ENCODE results near the gene CDKL1.
"Not testable (repeated sequence)": the region's sequence is repeated elsewhere in the genome, so short reads cannot be mapped to it uniquely, and the experiment has no call there.

The CDKL1 gene

DNA sequence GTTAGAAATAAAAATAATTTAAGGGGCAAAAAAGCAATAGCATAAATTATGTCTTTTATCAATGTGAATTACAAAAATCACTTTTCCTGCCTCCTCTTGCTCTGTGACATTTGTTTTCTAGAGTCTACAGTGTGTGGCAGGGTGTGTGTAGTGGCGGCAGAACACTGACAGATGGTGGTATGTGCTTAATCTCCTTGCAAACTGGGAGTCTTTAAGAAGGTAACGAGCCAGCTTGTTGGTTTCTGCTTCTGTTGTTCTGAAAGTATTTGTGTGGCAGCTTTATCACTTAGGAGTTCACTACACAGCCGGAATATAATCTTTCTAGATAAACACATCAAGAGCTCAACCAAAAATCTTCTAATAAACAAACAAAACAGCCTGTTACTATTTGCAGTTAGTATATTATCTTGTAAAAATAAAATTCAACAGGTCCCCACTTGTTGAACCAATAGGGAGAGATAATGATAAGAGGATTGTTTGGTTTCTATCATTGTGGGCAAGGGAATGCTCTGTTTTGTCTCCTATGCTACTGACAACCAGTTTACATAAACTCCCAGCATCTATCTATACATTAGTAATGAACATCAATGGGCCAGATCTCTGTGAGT, 13.0 kb downstream of the CDKL1 start:
- DNase-seq: no peak

DNA sequence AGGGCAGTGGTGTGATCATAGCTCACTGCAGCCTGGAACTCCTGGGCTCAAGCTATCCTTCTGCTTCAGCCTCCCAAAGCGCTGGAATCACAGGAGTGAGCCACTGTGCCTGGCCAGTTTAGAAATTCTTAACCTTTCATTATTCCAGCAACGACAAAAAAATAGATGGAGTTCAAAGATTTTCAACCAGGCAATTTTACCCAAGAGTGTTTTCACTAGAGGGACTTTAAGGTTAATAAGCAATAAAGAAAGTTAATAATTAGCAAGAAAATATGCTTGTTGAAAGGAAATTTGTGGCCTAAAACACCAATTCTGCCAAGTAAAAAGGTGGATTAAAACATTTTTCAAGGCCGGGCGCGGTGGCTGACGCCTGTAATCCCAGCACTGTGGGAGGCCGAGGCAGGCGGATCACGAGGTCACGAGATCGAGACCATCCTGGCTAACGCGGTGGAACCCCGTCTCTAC, 14.8 kb downstream of the CDKL1 start:
- DNase-seq: no peak

DNA sequence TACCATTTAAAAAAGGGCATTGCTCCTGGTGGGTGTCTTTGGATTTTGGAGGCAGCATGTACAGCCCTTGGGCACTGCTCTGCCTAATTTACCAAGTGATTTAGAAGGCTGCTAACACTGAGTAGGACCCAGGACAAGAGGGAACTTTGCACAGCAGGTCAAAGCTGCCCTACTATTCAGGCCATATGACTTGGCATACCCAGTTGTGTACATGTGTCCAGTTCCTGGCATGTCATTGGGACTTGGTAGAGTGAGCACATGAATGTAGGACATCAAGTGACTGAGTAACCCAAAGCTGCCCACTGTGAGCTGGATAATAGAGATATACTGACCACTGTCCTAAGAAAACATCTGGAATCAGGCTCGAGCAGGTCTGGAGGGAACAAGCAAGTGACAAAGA, 15.7 kb downstream of the CDKL1 start:
- DNase-seq: no peak

DNA sequence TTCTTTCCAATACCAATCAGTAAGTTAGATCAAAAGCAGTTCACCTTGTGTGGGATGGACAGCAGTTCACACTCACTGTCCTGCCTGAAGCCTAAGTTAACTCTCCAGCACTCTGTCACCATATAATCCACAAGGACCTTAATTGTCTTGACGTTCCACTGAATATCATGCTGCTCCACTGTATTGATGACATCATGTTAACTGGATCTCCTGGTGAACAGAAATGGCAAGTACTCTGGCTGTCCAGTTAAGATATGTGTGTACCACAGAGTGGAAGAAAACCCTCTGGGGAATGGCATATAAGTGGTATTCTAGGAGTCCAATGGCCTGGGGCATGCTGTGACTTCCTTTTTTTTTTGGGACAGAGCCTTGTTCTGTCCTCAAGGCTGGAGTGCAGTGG, 16.2 kb downstream of the CDKL1 start:
- DNase-seq: no peak

DNA sequence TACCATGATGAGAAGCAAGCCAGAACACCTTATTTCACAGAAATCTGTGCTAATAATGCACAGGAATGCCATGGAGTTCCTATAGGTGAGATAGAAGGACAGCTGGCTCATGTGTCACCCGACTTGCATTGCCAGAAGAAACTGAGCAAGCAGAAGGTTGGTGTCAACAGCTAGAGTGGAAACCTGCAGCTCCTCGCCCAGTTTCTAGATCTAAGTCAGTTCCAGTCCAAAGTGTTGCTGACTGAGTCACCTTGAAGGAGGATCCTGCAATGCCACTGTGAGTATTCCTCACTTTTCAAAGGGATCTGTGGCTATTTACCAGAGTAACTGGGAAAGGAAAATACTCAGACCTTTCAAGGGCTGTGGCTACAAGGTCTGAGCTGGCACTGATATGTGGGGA, 17.1 kb downstream of the CDKL1 start:
- no peak for DNase-seq

DNA sequence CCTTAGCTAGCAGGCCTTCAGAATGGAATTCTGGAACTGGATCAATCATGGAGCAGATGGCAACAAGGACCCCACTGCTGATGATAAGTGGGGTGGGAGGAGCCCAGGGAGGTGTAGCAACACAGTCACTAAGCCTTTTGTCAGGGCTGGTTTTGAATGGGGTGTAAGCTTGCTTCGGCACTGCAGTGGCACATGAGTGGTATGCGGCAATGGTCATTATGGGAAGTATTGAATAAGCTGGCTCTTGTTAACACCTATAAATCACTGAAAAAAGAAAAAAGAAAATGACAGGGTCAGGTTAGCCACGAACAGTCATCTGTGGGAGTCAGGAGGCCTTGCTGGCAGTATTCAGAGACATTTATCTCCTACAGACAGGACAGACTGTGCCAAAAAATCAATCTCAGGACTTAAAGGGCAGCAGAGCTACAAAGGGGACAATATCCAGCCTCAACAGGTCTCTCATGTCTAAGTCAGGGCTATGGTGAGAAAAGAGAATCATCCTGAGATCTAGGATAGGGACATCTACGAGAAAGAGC, 19.1 kb downstream of the CDKL1 start:
- no peak for DNase-seq

DNA sequence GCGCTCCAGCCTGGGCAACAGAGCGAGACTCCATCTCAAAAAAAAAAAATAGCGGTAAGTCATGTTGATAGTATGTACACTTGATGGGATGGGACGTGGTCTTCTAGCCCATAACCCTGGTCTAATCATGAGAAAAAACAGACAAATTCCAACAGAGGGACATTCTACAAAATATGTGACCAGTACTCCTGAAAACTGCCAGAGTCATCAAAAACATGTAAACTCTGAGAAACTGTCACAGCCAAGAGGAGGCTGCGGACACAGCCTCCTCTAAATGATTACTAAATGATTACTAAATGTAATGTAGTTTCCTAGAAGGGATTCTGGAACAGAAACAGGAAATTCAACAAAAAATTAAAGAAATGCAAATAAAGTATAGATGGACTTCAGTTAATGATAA, 20.9 kb downstream of the CDKL1 start:
- no peak for DNase-seq

DNA sequence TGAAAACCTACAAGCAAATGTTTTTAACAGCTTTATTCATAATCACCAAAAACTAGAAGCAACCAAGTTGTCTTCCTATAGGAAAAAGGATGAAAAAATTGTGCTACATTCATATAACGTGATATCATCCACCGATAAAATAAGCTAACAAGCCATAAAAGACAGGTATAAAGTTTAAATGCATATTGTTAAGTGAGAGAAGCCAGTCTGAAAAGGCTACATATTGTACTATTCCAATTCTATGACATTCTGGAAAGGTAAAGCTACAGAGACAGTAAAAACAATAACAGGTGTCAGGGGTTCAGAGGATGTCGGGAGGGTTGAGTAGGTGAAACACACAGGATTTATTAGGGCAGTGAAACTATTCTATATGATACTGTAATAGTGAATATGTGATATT, 22.7 kb downstream of the CDKL1 start:
- DNase-seq: no peak

DNA sequence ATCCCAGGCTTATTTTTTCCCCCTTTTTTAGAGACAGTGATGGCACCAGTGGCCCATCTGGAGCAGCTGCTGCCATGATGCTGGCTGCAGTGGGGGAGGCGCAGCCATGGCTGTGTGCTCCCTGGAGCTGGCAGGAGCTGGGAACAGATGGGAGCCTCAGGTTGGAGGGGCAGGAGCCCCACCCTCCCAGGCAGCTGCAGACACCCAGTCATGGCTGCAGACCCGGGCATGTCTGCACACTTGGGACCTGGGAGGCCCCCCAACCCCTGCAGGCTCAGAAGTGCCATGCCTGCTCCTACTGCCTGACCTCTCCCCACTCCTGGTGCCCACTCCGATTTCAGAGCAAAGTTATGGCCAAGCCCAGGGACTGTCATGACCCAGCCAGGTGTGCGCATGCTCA, 25.1 kb downstream of the CDKL1 start:
- DNase-seq: no peak

DNA sequence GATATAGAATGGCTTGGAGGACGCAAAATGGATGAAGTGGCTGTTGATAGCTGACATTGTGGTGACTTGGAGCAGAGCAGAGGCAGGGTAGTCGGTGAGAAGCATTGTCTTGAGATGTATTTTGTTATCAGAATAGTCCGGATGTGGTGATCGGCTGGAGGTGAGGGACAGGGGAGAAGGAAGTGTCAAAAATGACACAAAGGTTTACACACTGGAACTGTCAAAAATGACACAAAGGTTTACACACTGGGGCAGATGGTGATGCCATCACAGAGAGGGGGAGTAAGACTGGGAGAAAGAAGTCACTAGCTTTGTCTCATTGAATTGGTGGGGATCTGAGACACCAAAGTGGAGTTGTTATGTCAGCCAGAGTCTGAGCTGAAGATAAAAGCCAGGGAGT, 30.1 kb downstream of the CDKL1 start:
- no peak for DNase-seq

DNA sequence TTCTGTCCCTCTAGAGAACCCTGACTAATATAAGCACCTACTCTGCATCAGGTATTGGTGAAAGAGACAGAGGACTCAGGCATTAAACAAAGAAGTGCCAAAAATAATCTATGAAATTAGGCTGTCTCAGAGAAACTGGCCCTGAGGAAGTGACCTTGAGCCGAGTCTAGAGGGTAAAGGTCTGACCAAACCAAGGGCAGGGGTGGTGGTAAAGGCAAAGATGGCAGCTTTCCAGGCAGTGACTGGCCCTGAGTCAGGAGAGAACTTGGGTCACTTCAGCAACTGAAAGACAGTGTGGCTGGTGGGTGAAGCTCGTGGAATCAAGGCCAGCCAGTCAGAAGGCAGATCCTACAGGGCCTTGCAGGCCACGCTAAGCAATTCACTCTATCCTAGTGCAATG, 30.6 kb downstream of the CDKL1 start:
- DNase-seq: no peak

DNA sequence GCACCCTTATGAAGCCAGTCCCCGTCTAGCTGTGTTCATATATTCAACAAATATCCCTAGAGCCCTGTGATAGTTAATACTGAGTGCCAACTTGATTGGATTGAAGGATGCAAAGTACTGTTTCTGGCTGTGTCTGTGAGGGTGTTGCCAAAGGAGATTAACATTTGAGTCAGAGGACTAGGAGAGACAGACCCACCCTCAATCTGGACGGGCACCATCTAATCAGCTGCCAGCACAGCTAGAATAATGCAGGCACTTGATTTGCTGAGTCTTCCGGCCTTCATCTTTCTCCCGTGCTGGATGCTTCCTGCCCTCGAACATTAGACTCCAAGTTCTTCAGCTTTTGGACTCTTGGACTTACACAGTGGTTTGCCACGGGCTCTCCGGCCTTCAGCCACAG, 31.1 kb downstream of the CDKL1 start:
- not testable (repeated sequence) for DNase-seq

DNA sequence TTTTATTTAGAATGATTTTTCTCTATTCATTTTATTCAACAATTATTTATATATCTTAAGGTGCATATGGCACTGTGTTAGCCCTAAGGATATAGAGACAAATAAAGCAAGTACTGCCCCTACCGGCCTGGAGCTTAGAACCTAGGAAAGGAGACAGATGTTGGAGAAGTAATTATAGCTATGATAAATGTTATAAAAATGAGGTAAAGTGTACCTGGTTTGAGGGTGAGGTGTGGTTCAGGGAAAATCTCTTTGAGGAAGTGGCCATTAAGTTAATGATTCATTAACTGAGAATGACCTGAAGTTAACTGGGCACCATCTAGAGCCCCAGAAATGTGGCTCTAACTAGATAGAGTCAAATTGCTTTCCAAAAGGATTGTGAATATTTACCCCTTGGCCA, 31.9 kb downstream of the CDKL1 start:
- DNase-seq: no peak

DNA sequence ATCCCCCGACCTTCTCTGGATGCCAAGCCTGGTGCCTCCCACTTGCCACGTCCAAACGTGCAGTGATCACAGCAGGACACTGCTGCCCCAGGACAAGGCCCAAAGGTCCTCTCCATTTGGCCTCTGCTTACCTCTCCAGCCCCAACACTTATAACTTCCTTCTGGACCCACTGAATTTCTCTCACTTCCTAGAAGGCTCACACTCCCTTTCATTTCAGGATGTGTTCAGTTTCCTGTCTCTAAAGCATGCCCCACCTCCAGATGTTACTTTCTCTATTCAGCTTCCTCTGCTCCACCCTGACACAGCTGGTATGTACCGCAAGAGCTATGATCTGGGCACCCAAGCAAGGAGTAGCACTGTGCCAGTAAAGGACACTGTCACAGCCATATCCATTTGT, 33.0 kb downstream of the CDKL1 start:
- no peak for DNase-seq

DNA sequence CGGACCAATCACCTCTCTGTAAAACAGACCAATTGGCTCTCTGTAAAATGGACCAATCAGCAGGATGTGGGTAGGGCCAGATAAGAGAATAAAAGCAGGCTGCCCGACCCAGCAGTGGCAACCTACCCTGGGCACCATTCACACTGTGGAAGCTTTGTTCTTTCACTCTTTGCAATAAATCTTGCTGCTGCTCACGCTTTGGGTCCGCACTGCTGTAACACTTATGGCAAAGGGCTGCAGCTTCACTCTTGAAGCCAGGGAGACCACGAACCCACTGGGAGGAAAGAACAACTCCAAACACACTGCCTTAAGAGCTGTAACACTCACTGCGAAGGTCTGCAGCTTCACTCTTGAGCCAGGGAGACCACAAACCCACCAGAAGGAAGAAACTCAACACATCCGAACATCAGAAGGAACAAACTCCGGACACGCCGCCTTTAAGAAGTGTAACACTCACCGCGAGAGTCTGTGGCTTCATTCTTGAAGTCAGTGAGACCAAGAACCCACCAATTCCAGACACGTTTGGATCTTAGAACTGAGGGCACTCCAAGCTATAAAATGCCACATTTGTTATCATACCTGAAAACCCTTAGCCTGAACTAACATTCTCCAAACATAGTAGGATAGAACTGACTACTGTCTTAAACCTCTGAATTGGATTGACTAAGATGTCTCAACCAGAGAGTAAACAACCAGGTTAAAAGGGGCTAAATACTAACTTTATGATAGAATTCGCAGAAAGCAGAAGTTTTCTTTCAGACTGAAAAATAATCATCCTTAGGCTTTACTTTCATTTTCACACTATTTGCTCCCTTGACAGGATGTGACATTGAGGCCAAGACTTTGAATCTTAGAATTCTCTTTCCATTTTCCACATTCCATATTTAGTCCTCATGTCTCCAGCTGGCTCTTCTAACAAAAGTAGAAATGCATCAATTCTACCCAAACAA, 33.6 kb downstream of the CDKL1 start:
- no peak for DNase-seq

DNA sequence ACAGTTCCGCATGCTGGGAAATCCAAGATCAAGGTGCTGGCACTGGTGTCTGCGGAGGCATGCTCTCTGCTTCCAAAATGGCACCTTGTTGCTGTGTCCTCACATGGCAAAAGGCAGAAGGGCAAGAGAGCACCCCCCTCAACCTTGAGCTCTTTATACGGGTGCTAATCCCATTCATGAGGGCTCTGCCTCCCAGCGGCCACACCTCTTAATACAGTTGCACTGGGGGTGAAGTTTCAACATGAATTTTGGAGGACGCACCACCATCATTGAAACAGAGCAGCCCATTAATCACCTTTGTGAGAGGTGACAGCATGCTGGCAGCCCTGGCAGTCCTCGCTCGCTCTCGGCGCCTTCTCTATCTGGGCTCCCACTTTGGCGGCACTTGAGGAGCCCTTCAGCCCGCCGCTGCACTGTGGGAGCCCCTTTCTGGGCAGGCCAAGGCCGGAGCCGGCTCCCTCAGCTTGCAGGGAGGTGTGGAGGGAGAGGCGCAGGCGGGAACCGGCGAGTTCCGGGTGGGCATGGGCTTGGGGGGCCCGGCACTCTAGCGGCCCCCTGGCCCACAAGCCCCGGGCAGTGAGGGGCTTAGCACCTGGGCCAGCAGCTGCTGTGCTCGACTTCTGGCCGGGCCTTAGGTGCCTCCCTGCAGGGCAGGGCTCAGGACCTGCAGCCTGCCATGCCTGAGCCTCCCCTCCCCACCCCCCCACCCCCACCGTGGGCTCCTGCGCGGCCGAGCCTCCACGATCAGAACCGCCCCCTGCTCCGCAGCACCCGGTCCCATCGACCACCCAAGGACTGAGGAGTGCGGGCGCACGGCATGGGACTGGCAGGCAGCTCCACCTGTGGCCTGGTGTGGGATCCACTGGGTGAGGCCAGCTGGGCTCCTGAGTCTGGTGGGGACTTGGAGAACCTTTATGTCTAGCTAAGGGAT, 34.9 kb downstream of the CDKL1 start:
- DNase-seq: not testable (repeated sequence)

DNA sequence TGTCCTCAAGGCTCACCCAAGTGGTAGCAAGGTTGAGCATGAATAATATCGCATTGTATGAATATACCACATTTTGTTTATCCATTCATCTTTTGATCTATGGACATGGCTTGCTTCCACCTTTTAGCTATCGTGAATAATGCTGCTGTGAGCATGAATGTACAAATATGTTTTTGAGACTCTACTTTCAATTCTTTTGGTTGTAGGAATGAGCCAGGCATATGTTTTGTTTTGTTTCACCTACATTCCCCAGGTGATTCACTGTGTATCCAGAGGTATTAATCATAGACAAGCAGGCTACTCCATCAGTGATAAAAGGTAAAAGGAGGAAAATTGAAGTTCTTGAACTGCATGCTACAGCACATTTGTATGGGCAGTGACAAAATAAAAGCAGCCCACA, 35.8 kb downstream of the CDKL1 start:
- no peak for DNase-seq

DNA sequence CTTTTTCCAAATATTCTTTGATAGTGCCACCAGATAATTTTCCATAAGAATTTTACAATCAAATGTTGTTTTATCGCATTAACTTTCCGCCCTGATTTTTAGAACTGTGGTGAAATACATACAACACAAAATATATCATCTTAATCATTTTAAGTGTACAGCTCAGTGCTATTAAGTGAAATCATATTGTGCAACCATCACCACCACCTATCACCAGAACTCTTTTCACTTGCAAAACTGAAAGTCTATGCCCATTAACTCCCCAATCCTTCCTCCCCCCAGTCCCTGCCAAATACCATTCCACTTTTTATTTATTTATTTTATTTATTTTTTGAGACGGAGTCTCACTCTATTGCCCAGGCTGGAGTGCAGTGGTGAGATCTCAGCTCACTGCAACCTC, 36.6 kb downstream of the CDKL1 start:
- DNase-seq: no peak

DNA sequence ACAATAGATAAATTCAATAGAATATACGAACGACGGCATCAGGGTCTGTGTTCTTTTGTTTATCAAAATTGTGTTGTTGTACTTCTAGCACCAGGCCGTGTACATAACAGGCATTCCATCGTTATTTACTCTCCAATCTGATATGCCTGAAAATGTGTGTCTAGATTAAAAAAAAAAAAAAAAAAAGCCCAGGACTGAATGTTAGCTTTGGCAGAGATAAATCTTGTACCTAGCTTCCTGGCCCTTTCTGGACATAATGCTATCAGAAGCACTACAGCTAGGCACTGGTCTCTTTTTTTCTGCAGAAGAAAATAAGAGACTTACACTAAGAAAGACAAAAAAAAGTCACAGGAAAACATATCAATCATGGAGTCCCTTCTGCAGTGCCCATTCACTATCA, 37.0 kb downstream of the CDKL1 start:
- no peak for DNase-seq

DNA sequence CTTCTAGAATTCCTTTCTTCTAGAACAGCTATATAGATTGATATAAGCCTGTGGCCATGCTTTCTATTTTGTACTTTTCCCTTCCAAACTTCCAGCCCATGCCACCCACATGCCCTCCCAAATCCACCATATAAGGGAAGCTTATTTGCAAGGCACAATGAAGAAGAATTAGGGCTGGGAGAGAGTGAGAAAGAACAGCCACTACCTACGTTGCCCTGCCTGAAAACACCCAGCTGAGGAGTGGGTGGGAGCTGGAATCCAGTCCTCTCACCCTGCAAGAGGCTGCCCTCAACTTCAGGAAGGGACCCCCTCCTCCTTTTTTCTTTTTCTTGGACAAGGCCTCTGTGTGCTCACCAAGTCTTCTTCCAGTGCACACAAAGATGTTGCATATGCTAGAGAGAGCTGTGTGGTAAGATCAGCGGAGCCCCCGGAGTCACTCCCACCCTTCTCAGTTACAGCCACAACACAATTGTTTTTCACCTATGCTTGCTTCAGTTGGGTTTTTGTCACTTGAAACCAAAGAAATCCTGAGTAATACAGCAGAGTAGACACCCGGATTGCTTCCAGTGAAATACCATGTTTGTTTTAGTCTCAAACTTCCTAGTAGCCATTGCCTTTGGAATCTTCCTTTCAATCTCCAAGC, 38.8 kb downstream of the CDKL1 start:
- DNase-seq: no peak

DNA sequence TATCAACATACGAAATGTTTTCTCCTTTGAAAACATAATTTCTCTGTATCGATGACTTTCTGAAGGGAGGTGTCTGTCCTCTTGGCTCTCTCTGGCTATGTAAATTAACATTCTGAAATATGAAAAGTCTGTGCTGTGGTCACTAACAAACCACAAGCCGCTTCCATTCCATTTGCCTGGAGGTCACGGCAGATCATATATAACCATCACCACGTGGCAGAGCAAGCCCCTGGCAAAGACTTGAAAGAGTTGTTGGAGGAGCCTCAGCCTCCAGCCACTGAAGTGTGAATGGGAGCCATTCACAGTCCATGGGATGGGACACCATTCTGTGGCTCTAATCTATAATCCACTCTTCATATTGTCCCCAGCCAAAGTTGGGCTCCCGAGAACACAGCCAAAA, 39.6 kb downstream of the CDKL1 start:
- no peak for DNase-seq

DNA sequence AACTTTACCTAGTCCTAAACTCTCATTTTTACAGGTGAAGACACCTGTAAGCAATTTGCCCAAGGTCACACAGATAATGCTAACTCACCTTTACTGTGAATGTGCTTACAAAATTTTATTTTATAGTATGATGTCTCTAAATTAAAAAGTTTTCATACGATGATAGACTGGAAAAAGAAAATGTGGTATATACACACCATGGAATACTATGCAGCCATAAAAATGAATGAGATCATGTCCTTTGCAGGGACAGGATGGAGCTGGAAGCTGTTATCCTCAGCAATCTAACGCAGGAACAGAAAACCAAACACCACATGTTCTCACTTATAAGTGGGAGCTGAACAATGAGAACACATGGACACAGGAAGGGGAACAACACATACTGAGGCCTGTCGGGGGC, 40.4 kb downstream of the CDKL1 start:
- DNase-seq: not testable (repeated sequence)

DNA sequence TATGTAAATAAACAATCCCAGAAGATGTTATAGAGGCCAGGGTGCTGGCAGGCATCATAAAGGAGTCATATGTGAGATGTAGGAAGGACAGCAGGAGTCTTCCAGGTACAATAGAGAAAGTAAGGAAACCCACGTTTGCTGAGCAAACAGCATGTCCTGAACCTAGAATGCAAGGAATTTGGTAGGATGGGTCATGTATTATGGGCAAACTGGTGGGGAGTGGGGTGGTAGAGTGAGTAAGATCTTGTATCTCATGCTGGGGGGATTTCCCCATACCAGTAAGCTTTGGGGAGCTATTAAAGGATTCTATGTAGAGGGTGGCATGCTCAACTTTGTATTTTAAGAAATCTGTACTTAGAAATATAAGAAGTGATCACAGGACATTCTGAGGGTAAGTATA, 41.0 kb downstream of the CDKL1 start:
- DNase-seq: no peak
